ENCODE measurements around the gene MAP1LC3B. TPM values are rescaled to one million over a fixed set of nuclear protein-coding genes. Genes with fewer than 3 reads are reported as not detected.

Gene MAP1LC3B
- total and polyA plus RNA-seq, 2 experiments from 2014 or later = 73.3 to 134 TPM

DNA sequence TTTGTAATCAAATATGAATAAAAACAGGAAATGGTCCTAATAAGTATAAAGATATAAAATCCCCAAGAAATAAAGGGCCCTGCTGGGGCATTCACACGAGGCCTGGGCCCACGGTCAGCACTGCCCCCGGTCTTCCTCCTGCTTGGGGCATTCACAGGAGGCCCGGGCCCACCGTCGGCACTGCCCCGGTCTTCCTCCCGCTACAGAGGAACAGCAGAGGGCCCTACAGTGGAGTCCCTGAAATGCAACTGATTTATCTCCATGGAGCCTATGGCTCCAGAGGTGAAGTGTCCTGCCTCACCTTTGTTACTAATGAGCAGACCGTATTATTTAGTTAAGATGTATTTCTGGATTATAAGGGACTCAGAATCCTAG, 46.5 kb downstream of the MAP1LC3B start:
- Histone ChIP-seq H3K4me1 (ENCODE audit: insufficient read depth) (peaks cover 4% of the 10 kb centered on the region), H2AFZ (no peak overlapping the region), H3K27me3 (no peaks in the 10 kb centered on the region), H3K79me2 (peaks cover 78% of the 10 kb centered on the region), H4K20me1 (ENCODE audit: insufficient read depth, poor library complexity, severe bottlenecking) (peaks cover 12% of the 10 kb centered on the region), H3K9me3 (ENCODE audit: low read depth) (no peaks in the 10 kb centered on the region), H3K4me3 (no peak overlapping the region), H3K9me2 (replicated peaks; ENCODE audit: insufficient read depth) (no peaks in the 10 kb centered on the region), H3K27ac (no peak overlapping the region), H3K4me2 (no peak overlapping the region), H3K36me3 (replicated peaks; ENCODE audit: insufficient read depth, low read depth) (no peaks in the 10 kb centered on the region)
- no peak for TF ChIP-seq EZH2 (IDR thresholded peaks at IDR 0.05; ENCODE audit: borderline replicate concordance)
- no peak for TF ChIP-seq EZH2phosphoT487 (IDR thresholded peaks at IDR 0.05; ENCODE audit: low read depth, severe bottlenecking, unreplicated experiment)
- TF ChIP-seq, protein P1, sequence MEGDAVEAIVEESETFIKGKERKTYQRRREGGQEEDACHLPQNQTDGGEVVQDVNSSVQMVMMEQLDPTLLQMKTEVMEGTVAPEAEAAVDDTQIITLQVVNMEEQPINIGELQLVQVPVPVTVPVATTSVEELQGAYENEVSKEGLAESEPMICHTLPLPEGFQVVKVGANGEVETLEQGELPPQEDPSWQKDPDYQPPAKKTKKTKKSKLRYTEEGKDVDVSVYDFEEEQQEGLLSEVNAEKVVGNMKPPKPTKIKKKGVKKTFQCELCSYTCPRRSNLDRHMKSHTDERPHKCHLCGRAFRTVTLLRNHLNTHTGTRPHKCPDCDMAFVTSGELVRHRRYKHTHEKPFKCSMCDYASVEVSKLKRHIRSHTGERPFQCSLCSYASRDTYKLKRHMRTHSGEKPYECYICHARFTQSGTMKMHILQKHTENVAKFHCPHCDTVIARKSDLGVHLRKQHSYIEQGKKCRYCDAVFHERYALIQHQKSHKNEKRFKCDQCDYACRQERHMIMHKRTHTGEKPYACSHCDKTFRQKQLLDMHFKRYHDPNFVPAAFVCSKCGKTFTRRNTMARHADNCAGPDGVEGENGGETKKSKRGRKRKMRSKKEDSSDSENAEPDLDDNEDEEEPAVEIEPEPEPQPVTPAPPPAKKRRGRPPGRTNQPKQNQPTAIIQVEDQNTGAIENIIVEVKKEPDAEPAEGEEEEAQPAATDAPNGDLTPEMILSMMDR (IDR thresholded peaks at IDR 0.05; ENCODE audit: poor library complexity) = no peak
- no peak for DNase-seq (ENCODE audit: low spot score)
- WGBS (ENCODE audit: low lambda C conversion rate, missing lambda C conversion rate) = 88% methylated on average over 9 of the region's 9 CpGs

GRCh38 chr16:87439926-87440325, 47.8 kb downstream of the MAP1LC3B start:
- H3K4me1 ChIP-seq (ENCODE audit: insufficient read depth) = peaks cover 4% of the 10 kb centered on the region
- no peak overlapping the region for H3K4me3 ChIP-seq
- TF ChIP-seq, protein P1 (IDR thresholded peaks at IDR 0.05; ENCODE audit: poor library complexity) = no peak
- TF ChIP-seq EZH2 (IDR thresholded peaks at IDR 0.05; ENCODE audit: borderline replicate concordance) (no peak), EZH2phosphoT487 (IDR thresholded peaks at IDR 0.05; ENCODE audit: low read depth, severe bottlenecking, unreplicated experiment) (no peak)
- H3K27ac ChIP-seq = no peak overlapping the region
- WGBS (ENCODE audit: low lambda C conversion rate, missing lambda C conversion rate) = 92% methylated on average over 10 of the region's 10 CpGs
- no peaks in the 10 kb centered on the region for H3K9me2 ChIP-seq (replicated peaks; ENCODE audit: insufficient read depth)
- no peak overlapping the region for H2AFZ ChIP-seq
- H4K20me1 ChIP-seq (ENCODE audit: insufficient read depth, poor library complexity, severe bottlenecking) = peaks cover 12% of the 10 kb centered on the region
- H3K79me2 ChIP-seq = peaks cover 82% of the 10 kb centered on the region
- no peak overlapping the region for H3K4me2 ChIP-seq
- no peaks in the 10 kb centered on the region for H3K9me3 ChIP-seq (ENCODE audit: low read depth)
- no peaks in the 10 kb centered on the region for H3K36me3 ChIP-seq (replicated peaks; ENCODE audit: insufficient read depth, low read depth)
- H3K27me3 ChIP-seq = no peaks in the 10 kb centered on the region
- no peak for DNase-seq (ENCODE audit: low spot score)

GRCh38 chr16:87441886-87442580, 49.9 kb downstream of the MAP1LC3B start:
- TF ChIP-seq EZH2phosphoT487 (IDR thresholded peaks at IDR 0.05; ENCODE audit: low read depth, severe bottlenecking, unreplicated experiment) (no peak), EZH2 (IDR thresholded peaks at IDR 0.05; ENCODE audit: borderline replicate concordance) (no peak)
- TF ChIP-seq, protein P1 (IDR thresholded peaks at IDR 0.05; ENCODE audit: poor library complexity) = no peak
- Histone ChIP-seq H3K4me1 (ENCODE audit: insufficient read depth) (peaks cover 5% of the 10 kb centered on the region), H3K4me2 (no peak overlapping the region), H3K79me2 (peaks cover 71% of the 10 kb centered on the region), H3K27ac (no peak overlapping the region), H3K36me3 (replicated peaks; ENCODE audit: insufficient read depth, low read depth) (no peaks in the 10 kb centered on the region), H4K20me1 (ENCODE audit: insufficient read depth, poor library complexity, severe bottlenecking) (peaks cover under 1% of the 10 kb centered on the region), H3K9me2 (replicated peaks; ENCODE audit: insufficient read depth) (no peaks in the 10 kb centered on the region), H3K27me3 (no peaks in the 10 kb centered on the region), H3K9me3 (ENCODE audit: low read depth) (no peaks in the 10 kb centered on the region), H2AFZ (no peak overlapping the region), H3K4me3 (no peak overlapping the region)
- DNase-seq (ENCODE audit: low spot score) = no peak
- WGBS (ENCODE audit: low lambda C conversion rate, missing lambda C conversion rate) = 94% methylated on average over 11 of the region's 12 CpGs
